H1 (cell line): ENCODE data around the gene SLC39A2. TPM values are rescaled to one million over a fixed set of nuclear protein-coding genes. Genes with fewer than 3 reads are reported as not detected.

Experiments used
- CTCF ChIA-PET: fragments of 300-600 bp; sonication (Branson Sonifier 250); formaldehyde crosslinking; loops from one replicate; lab custom pipeline; 2021; ENCODE audit not compliant: partially characterized antibody; lab: Charles Lee
- POLR2A ChIA-PET: fragments of 300-600 bp; sonication (Branson Sonifier 250); formaldehyde crosslinking; loops from one replicate; lab custom pipeline; 2021; ENCODE audit warnings: inconsistent platforms; ENCODE audit not compliant: partially characterized antibody; lab: Charles Lee
- DNase-seq, 2 experiments: peaks; one replicate each; pipeline versions ENCODE4 v3.0.0 to v3.0.0-alpha.2; 2010 to 2022; ENCODE audit warnings: low spot score in 2 of 2, low read depth in 1 of 2, mixed read lengths in 1 of 2
- FAIRE-seq: peaks from 2 replicates; lab custom pipeline; 2011; peaks lifted over from hg19 to GRCh38; lab: Jason Lieb, UNC
- H2AFZ ChIP-seq: 2 replicates; pipeline ENCODE4 v1.8.1; 2012; ENCODE audit warnings: low read length, inconsistent platforms
- H2AK5ac ChIP-seq: 2 replicates; pipeline ENCODE4 v1.6.1; 2013; ENCODE audit warnings: low read depth, low read length
- H2BK120ac ChIP-seq: replicated peaks from 2 replicates; pipeline ENCODE3; 2013; ENCODE audit warnings: low read depth, low read length, inconsistent platforms
- H2BK12ac ChIP-seq: 2 replicates; pipeline ENCODE4 v1.6.1; 2013; ENCODE audit warnings: low read depth, low read length
- H2BK15ac ChIP-seq: 2 replicates; pipeline ENCODE4 v1.6.1; 2013; ENCODE audit warnings: low read length
- H2BK20ac ChIP-seq: 2 replicates; pipeline ENCODE4 v1.6.1; 2013; ENCODE audit warnings: low read length
- H2BK5ac ChIP-seq: 2 replicates; pipeline ENCODE4 v1.6.1; 2013; ENCODE audit warnings: low read depth, low read length
- H3K14ac ChIP-seq: 2 replicates; pipeline ENCODE4 v1.6.1; 2013; ENCODE audit warnings: inconsistent platforms; ENCODE audit not compliant: insufficient read length
- H3K18ac ChIP-seq: 2 replicates; pipeline ENCODE4 v1.6.1; 2013; ENCODE audit warnings: low read length; ENCODE audit errors: extremely low read depth
- H3K23ac ChIP-seq: 2 replicates; pipeline ENCODE4 v1.6.1; 2013; ENCODE audit warnings: inconsistent platforms; ENCODE audit not compliant: insufficient read length
- H3K23me2 ChIP-seq: 2 replicates; pipeline ENCODE4 v1.6.1; 2013; ENCODE audit warnings: low read depth, low read length
- H3K27ac ChIP-seq: 2 replicates; pipeline ENCODE4 v1.6.1; 2011; ENCODE audit warnings: low read depth, low read length, inconsistent platforms
- H3K27me3 ChIP-seq, 4 experiments: replicated peaks in 1 of 4; 1 replicate in 1 of 4; 2 replicates in 3 of 4; pipeline versions ENCODE4 v1.6.1 to v1.8.1; 2011 to 2013; ENCODE audit warnings: low read length in 3 of 4, mild to moderate bottlenecking in 3 of 4, inconsistent platforms in 2 of 4, mixed read lengths in 2 of 4, moderate library complexity in 1 of 4; ENCODE audit not compliant: control insufficient read depth in 3 of 4, insufficient read depth in 3 of 4; ENCODE audit errors: extremely low read depth in 1 of 4
- H3K36me3 ChIP-seq, 4 experiments: 2 replicates each; pipeline versions ENCODE4 v1.6.1 to v1.8.1; 2011 to 2013; ENCODE audit warnings: mild to moderate bottlenecking in 4 of 4, low read length in 3 of 4, moderate library complexity in 2 of 4, control low read depth in 1 of 4, inconsistent platforms in 1 of 4; ENCODE audit not compliant: insufficient read depth in 4 of 4, control insufficient read depth in 2 of 4
- H3K4ac ChIP-seq: replicated peaks from 2 replicates; pipeline ENCODE3; 2013; ENCODE audit warnings: low read length, low read depth, mixed read lengths, inconsistent platforms; ENCODE audit not compliant: insufficient read length
- H3K4me1 ChIP-seq, 4 experiments: replicated peaks in 1 of 4; 1 replicate in 1 of 4; 2 replicates in 3 of 4; pipeline versions ENCODE4 v1.6.1 to v1.8.1; 2011 to 2013; ENCODE audit warnings: low read length in 3 of 4, inconsistent platforms in 2 of 4, mixed read lengths in 1 of 4; ENCODE audit not compliant: insufficient read depth in 4 of 4, control insufficient read depth in 3 of 4
- H3K4me2 ChIP-seq, 2 experiments: 2 replicates each; pipeline versions ENCODE4 v1.6.1 to v1.8.1; 2011 to 2013; ENCODE audit warnings: low read depth in 2 of 2, low read length in 2 of 2, control low read depth in 1 of 2, inconsistent platforms in 1 of 2, mild to moderate bottlenecking in 1 of 2; ENCODE audit not compliant: insufficient read depth in 1 of 2
- H3K4me3 ChIP-seq, 4 experiments: fragments of 200-600, 300-600 bp in 1 of 4; sonication (generic), shearing (Covaris generic), sonication (Bioruptor Twin) in 1 of 4; 2 replicates each; pipeline versions ENCODE4 v1.5.1 to v1.8.1; 2011 to 2016; ENCODE audit warnings: low read length in 4 of 4, low read depth in 3 of 4, control low read depth in 2 of 4, inconsistent platforms in 2 of 4, mild to moderate bottlenecking in 2 of 4, mixed read lengths in 1 of 4, moderate library complexity in 1 of 4; ENCODE audit not compliant: insufficient read depth in 2 of 4; ENCODE audit errors: extremely low read depth in 1 of 4
- H3K56ac ChIP-seq: replicated peaks from 2 replicates; pipeline ENCODE3; 2013; ENCODE audit warnings: low read depth, mild to moderate bottlenecking, mixed read lengths, low read length, inconsistent platforms; ENCODE audit not compliant: insufficient read length
- H3K79me1 ChIP-seq: 2 replicates; pipeline ENCODE4 v1.6.1; 2013; ENCODE audit warnings: low read depth, low read length, control low read depth
- H3K79me2 ChIP-seq, 2 experiments: 2 replicates each; pipeline versions ENCODE4 v1.6.1 to v1.8.1; 2012 to 2013; ENCODE audit warnings: low read length in 2 of 2, mild to moderate bottlenecking in 2 of 2, inconsistent platforms in 1 of 2; ENCODE audit not compliant: insufficient read depth in 2 of 2, control insufficient read depth in 1 of 2
- H3K9ac ChIP-seq, 4 experiments: replicated peaks in 1 of 4; 1 replicate in 1 of 4; 2 replicates in 3 of 4; pipeline versions ENCODE4 v1.6.1 to v1.8.1; 2011 to 2013; ENCODE audit warnings: low read depth in 3 of 4, low read length in 3 of 4, control low read depth in 2 of 4, mild to moderate bottlenecking in 2 of 4, moderate library complexity in 2 of 4, inconsistent platforms in 1 of 4; ENCODE audit errors: extremely low read depth in 1 of 4
- H3K9me3 ChIP-seq, 2 experiments: 2 replicates each; pipeline versions ENCODE4 v1.6.1 to v1.8.1; 2012 to 2013; ENCODE audit warnings: mild to moderate bottlenecking in 2 of 2, moderate library complexity in 2 of 2, control low read depth in 1 of 2, inconsistent platforms in 1 of 2, low read depth in 1 of 2, low read length in 1 of 2, mixed read lengths in 1 of 2; ENCODE audit not compliant: insufficient read depth in 2 of 2
- H4K20me1 ChIP-seq, 2 experiments: replicated peaks in 1 of 2; 2 replicates each; pipeline versions ENCODE3 to v1.8.1; 2011 to 2013; ENCODE audit warnings: inconsistent platforms in 2 of 2, low read length in 2 of 2, mild to moderate bottlenecking in 1 of 2; ENCODE audit not compliant: insufficient read depth in 2 of 2, control insufficient read depth in 1 of 2
- H4K5ac ChIP-seq: 2 replicates; pipeline ENCODE4 v1.6.1; 2013; ENCODE audit warnings: low read length, low read depth, mixed read lengths, inconsistent platforms; ENCODE audit not compliant: insufficient read length
- H4K8ac ChIP-seq: 2 replicates; pipeline ENCODE4 v1.8.0; 2013; ENCODE audit warnings: mild to moderate bottlenecking, moderate library complexity, low read length, inconsistent platforms; ENCODE audit not compliant: insufficient read depth; ENCODE audit errors: extremely low read depth
- H4K91ac ChIP-seq: replicated peaks from 2 replicates; pipeline ENCODE3; 2013; ENCODE audit warnings: low read length, mixed read lengths, inconsistent platforms; ENCODE audit not compliant: insufficient read length
- ATF2 ChIP-seq: IDR thresholded peaks from 2 replicates; pipeline ENCODE4 v1.6.1; 2012; ENCODE audit warnings: low read length, inconsistent platforms
- BRCA1 ChIP-seq: IDR thresholded peaks from 2 replicates; pipeline ENCODE4 v1.6.1; 2012; ENCODE audit warnings: low read depth, low read length, improper control_type of control experiment
- CHD1 ChIP-seq: IDR thresholded peaks from 2 replicates; pipeline ENCODE4 v1.6.1; 2012; ENCODE audit warnings: low read depth, low read length, improper control_type of control experiment
- EZH2 ChIP-seq: fragments of 200-600 bp; sonication (generic); IDR thresholded peaks from 2 replicates; pipeline ENCODE4 v1.7.1; 2012; ENCODE audit warnings: low read depth, mild to moderate bottlenecking, moderate library complexity, low read length, inconsistent platforms; ENCODE audit not compliant: severe bottlenecking
- KDM1A ChIP-seq: fragments of 200-600, 300-600 bp; sonication (generic); IDR thresholded peaks from 2 replicates; pipeline ENCODE4 v1.7.1; 2016; ENCODE audit warnings: mild to moderate bottlenecking, low read length, borderline replicate concordance
- NANOG ChIP-seq: IDR thresholded peaks from 2 replicates; pipeline ENCODE4 v1.6.1; 2011; ENCODE audit warnings: low read length, low read depth, mild to moderate bottlenecking, inconsistent platforms; ENCODE audit not compliant: insufficient read depth, poor library complexity, severe bottlenecking
- POLR2A ChIP-seq, 2 experiments: IDR thresholded peaks; 1 replicate in 1 of 2; 2 replicates in 1 of 2; pipeline ENCODE4 v1.6.1; 2011; ENCODE audit warnings: low read depth in 2 of 2, low read length in 2 of 2, mild to moderate bottlenecking in 2 of 2; ENCODE audit errors: control extremely low read depth in 1 of 2
- RAD21 ChIP-seq, 2 experiments: IDR thresholded peaks in 1 of 2; conservative IDR thresholded peaks in 1 of 2; 2 replicates each; pipeline ENCODE4 v1.6.1; 2011; ENCODE audit warnings: low read depth in 2 of 2, low read length in 2 of 2, improper control_type of control experiment in 1 of 2, inconsistent platforms in 1 of 2, mild to moderate bottlenecking in 1 of 2, moderate library complexity in 1 of 2
- SAP30 ChIP-seq: fragments of 300-600 bp; sonication (generic); IDR thresholded peaks from 2 replicates; pipeline ENCODE4 v1.7.1; 2012; ENCODE audit warnings: low read length, moderate library complexity, mild to moderate bottlenecking, inconsistent platforms; ENCODE audit not compliant: insufficient read depth, insufficient replicate concordance
- SRF ChIP-seq: IDR thresholded peaks from 2 replicates; pipeline ENCODE4 v1.6.1; 2011; ENCODE audit warnings: mild to moderate bottlenecking, low read depth, low read length, moderate library complexity
- TAF7 ChIP-seq: optimal IDR thresholded peaks from 2 replicates; pipeline ENCODE3; 2011; ENCODE audit warnings: low read depth, mild to moderate bottlenecking, inconsistent platforms, low read length, moderate library complexity, borderline replicate concordance
- TEAD4 ChIP-seq: IDR thresholded peaks from 2 replicates; pipeline ENCODE4 v1.6.1; 2012; ENCODE audit warnings: low read depth, low read length, inconsistent platforms, mixed read lengths
- WGBS, 2 experiments: shearing (Covaris generic) in 1 of 2; methylation state at CpG; one replicate each; pipeline versions ENCODE4 v1.1.6 to v1.1.7; 2013 to 2015; ENCODE audit warnings: low lambda C conversion rate in 2 of 2, mixed read lengths in 2 of 2, inconsistent platforms in 1 of 2, low coverage in 1 of 2, missing lambda C conversion rate in 1 of 2; ENCODE audit not compliant: insufficient replicate concordance in 2 of 2, insufficient coverage in 1 of 2, insufficient read length in 1 of 2; ENCODE audit errors: extremely low coverage in 1 of 2, missing lambda C conversion rate in 1 of 2; 5-methylcytosine and 5-hydroxymethylcytosine counted together
- polyA plus RNA-seq, 7 experiments: library from polyadenylated mRNA; depleted of rRNA in 3 of 7; stranded (reverse) in 5 of 7; unstranded in 2 of 7; fragments of >200 nt in 5 of 7; fragments of 200-250 nt in 2 of 7; gene quantifications; 1 replicate in 5 of 7; 2 replicates in 1 of 7; 4 replicates in 1 of 7; pipeline versions ENCODE4 v1.2.1 to v1.2.3, GENCODE V29; 2011 to 2013; ENCODE audit warnings: missing spikeins in 2 of 7, mixed read lengths in 2 of 7
- total RNA-seq: library from RNA; stranded (reverse); fragmentation: NEBNext Ultra II Directional; extraction: Animal tissue kit (Norgen Biotek cat#: 25700); gene quantifications from 2 replicates; pipeline ENCODE4 v1.2.1, GENCODE V29; 2021

SLC39A2 gene
- total and polyA plus RNA-seq, 2 of the 8 experiments (the other 6 are each of a cell fraction or from before 2014, with no cell fraction given): 0.14 to 0.22 TPM

GRCh38 chr14:21015312-21015711 is 16.2 kb downstream of the SLC39A2 start:
- no peak overlapping the region for H3K4me2 ChIP-seq
- H3K23ac ChIP-seq: no peak overlapping the region
- H3K4me3 ChIP-seq: no peak overlapping the region
- H4K20me1 ChIP-seq: no peaks in the 10 kb centered on the region
- ChIA-PET CTCF (interaction anchor here (0.6 to 16.1 kb wide), 42 partner anchors 8 to 699 kb away, joined by 3 to 371 read pairs (median 6); partner anchors contain the start of genes ARHGEF40, METTL17, NDRG2 and OR5AU1), POLR2A (interaction anchor here (0.5 to 2.8 kb wide), 15 partner anchors 8 to 199 kb away, joined by 3 to 36 read pairs (median 4); partner anchors contain the start of genes ARHGEF40, NDRG2 and RNASE7)
- FAIRE-seq: no peak
- no peak overlapping the region for H4K91ac ChIP-seq
- no peaks in the 10 kb centered on the region for H3K9me3 ChIP-seq
- H4K5ac ChIP-seq: no peak overlapping the region
- no peak overlapping the region for H2BK15ac ChIP-seq
- no peak overlapping the region for H2BK20ac ChIP-seq
- H3K27me3 ChIP-seq: no peaks in the 10 kb centered on the region; a peak in 1 of 7 replicates
- H3K9ac ChIP-seq: no peak overlapping the region
- no peak overlapping the region for H3K4ac ChIP-seq
- no peak overlapping the region for H2BK5ac ChIP-seq
- H3K79me2 ChIP-seq: no peaks in the 10 kb centered on the region
- H2BK120ac ChIP-seq: no peak overlapping the region
- no peaks in the 10 kb centered on the region for H3K23me2 ChIP-seq
- no peak overlapping the region for H3K18ac ChIP-seq
- 82% methylated on average over 6 of the region's 6 CpGs; no CpG with 5 or more reads in 1 of the 2 experiments for WGBS, 2 experiments
- no peak for DNase-seq
- H2AFZ ChIP-seq: no peak overlapping the region
- H3K27ac ChIP-seq: no peak overlapping the region
- no peaks in the 10 kb centered on the region for H3K79me1 ChIP-seq
- peaks cover 0 to 2% (median 0%) of the 10 kb centered on the region in 4 experiments; a peak in 3 of 8 replicates for H3K36me3 ChIP-seq
- no peak overlapping the region for H2AK5ac ChIP-seq
- H3K14ac ChIP-seq: no peak overlapping the region
- H3K56ac ChIP-seq: no peak overlapping the region
- H2BK12ac ChIP-seq: no peak overlapping the region
- no peak overlapping the region for H4K8ac ChIP-seq
- H3K4me1 ChIP-seq: peaks cover 2 to 7% (median 5%) of the 10 kb centered on the region in 4 experiments; a peak in 5 of 7 replicates
- no peak for TF ChIP-seq ATF2
- no peak for TF ChIP-seq TAF7
- TF ChIP-seq SAP30: no peak
- TF ChIP-seq POLR2A (IDR thresholded peaks at IDR 0.05; ENCODE audit: control extremely low read depth in 1 of 2, low read depth in 2 of 2, low read length in 2 of 2): no peak
- no peak for TF ChIP-seq RAD21 (IDR thresholded peaks at IDR 0.05 in 1 of 2, conservative IDR thresholded peaks at IDR 0.05 in 1 of 2; ENCODE audit: low read depth in 2 of 2, low read length in 2 of 2)
- TF ChIP-seq EZH2: no peak
- no peak for TF ChIP-seq TEAD4
- TF ChIP-seq SRF: no peak
- no peak for TF ChIP-seq CHD1
- no peak for TF ChIP-seq BRCA1
- no peak for TF ChIP-seq NANOG
- TF ChIP-seq KDM1A: no peak
